Lower leg skin (tissue), 3 donors: ENCODE results near the gene HDGFL2.

Experiments used
- POLR2A ChIP-seq, 2 donors: fragments of 450-650 bp; IDR thresholded peaks; one replicate each; pipeline ENCODE4 v1.6.1; 2016 to 2017; ENCODE audit warnings: antibody characterized with exemption in 2 of 2, mild to moderate bottlenecking in 1 of 2, moderate library complexity in 1 of 2
- TF ChIP-seq, protein P1 (sequence below), 3 donors: fragments of 450-650 bp; IDR thresholded peaks; one replicate each; pipeline ENCODE4 v1.5.1; 2016; ENCODE audit warnings: antibody characterized with exemption in 3 of 3, mild to moderate bottlenecking in 3 of 3, moderate library complexity in 2 of 3

DNA sequence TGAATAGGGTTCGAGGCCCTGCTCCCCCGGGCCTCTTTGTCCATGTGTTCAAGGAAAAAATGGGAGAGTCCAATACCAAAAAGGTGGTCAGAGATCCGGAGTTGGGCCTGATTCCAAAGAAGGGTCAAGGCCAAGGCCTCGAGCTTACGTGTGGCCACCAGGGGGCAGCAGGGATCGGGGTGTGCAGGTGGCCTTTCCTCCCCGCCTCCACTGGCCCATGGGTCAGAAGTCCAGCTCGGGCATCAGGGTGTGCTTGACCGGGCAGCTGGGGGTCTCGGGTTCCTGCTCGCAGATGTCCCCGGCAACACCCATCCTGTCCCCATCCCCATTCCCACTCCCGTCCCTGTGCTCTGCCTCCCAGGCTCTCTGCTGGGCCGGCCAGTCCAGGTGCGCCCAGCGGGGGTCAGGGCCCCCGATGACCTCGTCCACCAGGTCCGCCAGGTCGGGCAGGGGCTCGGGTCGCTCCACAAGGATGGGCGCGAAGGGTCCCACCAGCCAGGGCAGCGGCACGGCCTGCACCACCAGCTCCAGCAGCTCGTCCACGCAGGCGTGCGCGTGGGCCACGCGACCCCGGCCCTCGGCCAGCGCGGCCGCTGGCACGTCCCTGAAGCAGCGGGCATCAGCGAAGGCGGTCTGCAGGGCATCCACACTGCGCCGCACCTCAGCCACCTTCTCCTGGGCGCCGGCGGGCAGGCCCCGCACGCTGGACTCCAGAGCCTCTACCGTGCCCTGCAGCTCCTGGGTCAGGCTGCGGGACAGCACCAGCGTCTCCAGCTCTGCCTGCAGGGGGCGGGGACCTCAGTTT is 51.4 kb downstream of the HDGFL2 start:
- TF ChIP-seq, protein P1, sequence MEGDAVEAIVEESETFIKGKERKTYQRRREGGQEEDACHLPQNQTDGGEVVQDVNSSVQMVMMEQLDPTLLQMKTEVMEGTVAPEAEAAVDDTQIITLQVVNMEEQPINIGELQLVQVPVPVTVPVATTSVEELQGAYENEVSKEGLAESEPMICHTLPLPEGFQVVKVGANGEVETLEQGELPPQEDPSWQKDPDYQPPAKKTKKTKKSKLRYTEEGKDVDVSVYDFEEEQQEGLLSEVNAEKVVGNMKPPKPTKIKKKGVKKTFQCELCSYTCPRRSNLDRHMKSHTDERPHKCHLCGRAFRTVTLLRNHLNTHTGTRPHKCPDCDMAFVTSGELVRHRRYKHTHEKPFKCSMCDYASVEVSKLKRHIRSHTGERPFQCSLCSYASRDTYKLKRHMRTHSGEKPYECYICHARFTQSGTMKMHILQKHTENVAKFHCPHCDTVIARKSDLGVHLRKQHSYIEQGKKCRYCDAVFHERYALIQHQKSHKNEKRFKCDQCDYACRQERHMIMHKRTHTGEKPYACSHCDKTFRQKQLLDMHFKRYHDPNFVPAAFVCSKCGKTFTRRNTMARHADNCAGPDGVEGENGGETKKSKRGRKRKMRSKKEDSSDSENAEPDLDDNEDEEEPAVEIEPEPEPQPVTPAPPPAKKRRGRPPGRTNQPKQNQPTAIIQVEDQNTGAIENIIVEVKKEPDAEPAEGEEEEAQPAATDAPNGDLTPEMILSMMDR (IDR thresholded peaks at IDR 0.05), result no peak
- TF ChIP-seq POLR2A (IDR thresholded peaks at IDR 0.05), result no peak
